ENCODE results near the gene TINAGL1. TPM values are rescaled to one million over a fixed set of nuclear protein-coding genes. Genes with fewer than 3 reads are reported as not detected.
A peak's percentile ranks its signal among the peaks of the same experiment; 100 is the strongest.

The TINAGL1 gene
- total and polyA plus RNA-seq, 7 experiments from 2014 or later, result not detected

DNA sequence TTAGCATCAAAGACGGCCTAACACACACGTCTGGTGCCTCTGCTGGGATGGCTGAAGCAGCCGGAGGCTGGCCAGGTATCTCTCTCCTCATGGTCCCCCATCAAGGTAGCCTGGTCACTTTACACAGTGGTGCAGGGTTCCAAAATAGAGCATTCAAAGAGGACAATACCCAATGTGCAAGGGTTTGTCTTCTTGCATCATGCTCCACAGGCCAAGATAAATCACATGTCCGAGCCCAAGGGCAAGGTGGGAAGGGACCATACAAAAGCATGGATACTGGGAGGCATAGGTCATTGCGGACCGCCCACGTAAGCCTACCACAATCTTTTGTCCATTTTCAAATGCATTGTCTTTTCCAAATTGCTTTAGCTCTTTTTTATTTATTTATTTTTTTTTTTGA is 23.8 kb upstream of the TINAGL1 start:
- Mint-ChIP-seq H3K9me3 (no peaks in the 10 kb centered on the region), H3K4me3 (no peak overlapping the region), H3K27me3 (peaks cover 13 to 36% (median 17%) of the 10 kb centered on the region in 5 donors), H3K36me3 (no peaks in the 10 kb centered on the region), H3K4me1 (peaks cover 0 to 13% (median 9%) of the 10 kb centered on the region in 7 donors), H3K27ac (peak overlapping the region in 1 of 9 donors; percentile 23)
- no peak overlapping the region for H3K27ac ChIP-seq (ENCODE audit: low read depth, low read length)
- no peak for DNase-seq
- H3K9me3 ChIP-seq (ENCODE audit: control insufficient read depth in 2 of 3, low read length in 3 of 3), result no peaks in the 10 kb centered on the region
- no peaks in the 10 kb centered on the region for H3K36me3 ChIP-seq (ENCODE audit: control insufficient read depth in 2 of 3, insufficient read depth in 3 of 3, low read length in 3 of 3)
- no peaks in the 10 kb centered on the region for H3K27me3 ChIP-seq (ENCODE audit: control insufficient read depth in 2 of 2, insufficient read depth in 2 of 2, low read length in 2 of 2)
- H3K4me3 ChIP-seq (ENCODE audit: low read length), result no peak overlapping the region
- intact Hi-C loops (cut with micrococcal nuclease), result no loop called here
- ChIA-PET CTCF (no interaction called here), POLR2A (no interaction called here)
- no peak for ATAC-seq
- peaks cover 5 to 7% of the 10 kb centered on the region in 2 donors for H3K4me1 ChIP-seq (ENCODE audit: control insufficient read depth in 2 of 2, insufficient read depth in 2 of 2, low read length in 2 of 2)

DNA sequence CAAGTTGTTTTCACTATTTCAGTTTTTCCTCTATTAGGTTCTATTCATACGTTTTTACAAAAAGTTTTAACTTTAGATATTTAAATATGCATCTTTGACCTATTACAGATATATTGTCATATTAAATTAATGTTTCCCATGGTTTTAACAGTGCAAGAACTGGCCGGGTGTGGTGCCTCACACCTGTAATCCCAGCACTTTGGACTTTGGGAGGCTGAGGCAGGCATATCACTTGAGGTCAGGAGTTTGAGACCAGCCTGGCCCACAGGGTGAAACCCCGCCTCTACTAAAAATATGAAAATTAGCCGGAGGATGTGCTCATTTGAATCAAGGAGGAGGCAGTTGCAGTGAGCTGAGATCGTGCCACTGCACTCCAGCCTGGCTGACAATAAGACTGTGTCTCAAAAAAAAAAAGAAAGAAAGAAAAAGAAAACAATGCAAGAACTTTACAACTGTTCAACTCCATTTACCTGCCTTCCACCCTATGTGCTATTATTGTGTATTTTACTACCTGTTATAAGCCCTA is 19.8 kb upstream of the TINAGL1 start:
- Histone ChIP-seq H3K27me3 (ENCODE audit: control insufficient read depth in 2 of 2, insufficient read depth in 2 of 2, low read length in 2 of 2) (no peaks in the 10 kb centered on the region), H3K27ac (ENCODE audit: low read depth, low read length) (no peak overlapping the region), H3K36me3 (ENCODE audit: control insufficient read depth in 2 of 3, insufficient read depth in 3 of 3, low read length in 3 of 3) (no peaks in the 10 kb centered on the region), H3K9me3 (ENCODE audit: control insufficient read depth in 2 of 3, low read length in 3 of 3) (no peaks in the 10 kb centered on the region), H3K4me1 (ENCODE audit: control insufficient read depth in 2 of 2, insufficient read depth in 2 of 2, low read length in 2 of 2) (no peaks in the 10 kb centered on the region), H3K4me3 (ENCODE audit: low read length) (no peak overlapping the region)
- ATAC-seq, result no peak
- intact Hi-C loops (cut with micrococcal nuclease), result no loop called here
- Mint-ChIP-seq H3K4me3 (no peak overlapping the region), H3K27me3 (peaks cover 30 to 42% (median 36%) of the 10 kb centered on the region in 5 donors), H3K27ac (no peak overlapping the region), H3K4me1 (no peaks in the 10 kb centered on the region), H3K9me3 (peaks cover 0 to 19% (median 7%) of the 10 kb centered on the region in 11 donors), H3K36me3 (peaks cover 0 to 9% (median 6%) of the 10 kb centered on the region in 5 donors)
- POLR2A ChIA-PET, result no interaction called here
- no peak for DNase-seq
- CTCF ChIA-PET, result no interaction called here

DNA sequence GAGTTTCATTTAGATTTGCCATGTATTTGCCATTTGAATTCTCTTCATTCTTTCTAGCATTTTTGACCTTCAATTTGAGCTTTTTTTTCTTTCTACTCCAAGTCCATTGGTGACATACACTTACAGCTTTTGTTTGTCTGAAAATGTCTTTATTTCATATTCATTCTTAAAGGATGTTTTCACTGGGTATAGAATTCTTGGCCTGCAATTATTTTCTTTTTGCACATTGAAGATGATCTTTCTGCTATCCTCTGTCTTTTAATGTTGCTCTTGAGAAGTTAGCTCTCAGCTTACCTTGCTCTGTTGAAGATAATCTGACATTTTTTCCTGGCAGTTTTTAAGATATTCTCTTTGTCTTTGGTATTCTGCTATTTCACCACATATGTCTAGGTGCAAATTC is 16.6 kb upstream of the TINAGL1 start:
- no peaks in the 10 kb centered on the region for H3K4me1 ChIP-seq (ENCODE audit: control insufficient read depth in 2 of 2, insufficient read depth in 2 of 2, low read length in 2 of 2)
- peaks cover 27 to 54% (median 43%) of the 10 kb centered on the region in 5 donors for H3K27me3 Mint-ChIP-seq
- peaks cover 0 to 9% (median 6%) of the 10 kb centered on the region in 5 donors for H3K36me3 Mint-ChIP-seq
- DNase-seq (no peak), ATAC-seq (no peak)
- H3K27ac ChIP-seq (ENCODE audit: low read depth, low read length), result no peak overlapping the region
- no peaks in the 10 kb centered on the region for H3K36me3 ChIP-seq (ENCODE audit: control insufficient read depth in 2 of 3, insufficient read depth in 3 of 3, low read length in 3 of 3)
- H3K27ac Mint-ChIP-seq, result no peak overlapping the region
- H3K4me3 ChIP-seq (ENCODE audit: low read length), result no peak overlapping the region
- ChIA-PET CTCF (no interaction called here), POLR2A (no interaction called here)
- no peaks in the 10 kb centered on the region for H3K9me3 ChIP-seq (ENCODE audit: control insufficient read depth in 2 of 3, low read length in 3 of 3)
- H3K4me1 Mint-ChIP-seq, result no peaks in the 10 kb centered on the region
- intact Hi-C loops (cut with micrococcal nuclease), result loop anchor here in 1 of 2 donors (10.0 kb wide), 1 partner anchor 855 kb away; no protein-coding TSS in a partner anchor
- H3K4me3 Mint-ChIP-seq, result no peak overlapping the region
- H3K27me3 ChIP-seq (ENCODE audit: control insufficient read depth in 2 of 2, insufficient read depth in 2 of 2, low read length in 2 of 2), result no peaks in the 10 kb centered on the region
- H3K9me3 Mint-ChIP-seq, result peaks cover 0 to 20% (median 7%) of the 10 kb centered on the region in 11 donors

DNA sequence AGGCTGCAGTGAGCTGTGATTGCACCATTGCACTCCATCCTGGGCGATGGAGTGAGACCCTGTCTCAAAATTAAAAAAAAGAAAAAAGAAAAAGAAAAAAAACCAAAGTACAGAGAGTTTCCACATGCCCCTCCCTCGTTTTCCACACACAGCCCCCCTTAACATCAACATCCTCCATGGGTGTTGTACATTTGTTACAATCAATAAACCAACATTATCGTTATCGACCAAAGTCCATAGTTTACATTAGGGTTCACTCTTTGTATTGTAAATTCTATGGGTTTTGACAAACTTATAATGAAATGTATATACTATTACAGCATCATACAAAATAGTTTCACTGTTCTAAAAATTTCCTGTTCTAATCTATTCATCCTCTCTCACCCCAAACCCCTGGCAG is 15.9 kb upstream of the TINAGL1 start:
- H3K36me3 ChIP-seq (ENCODE audit: control insufficient read depth in 2 of 3, insufficient read depth in 3 of 3, low read length in 3 of 3), result no peaks in the 10 kb centered on the region
- DNase-seq (no peak), ATAC-seq (no peak)
- Mint-ChIP-seq H3K9me3 (peaks cover 0 to 20% (median 7%) of the 10 kb centered on the region in 11 donors), H3K4me1 (no peaks in the 10 kb centered on the region), H3K36me3 (peaks cover 0 to 9% (median 6%) of the 10 kb centered on the region in 5 donors), H3K27ac (no peak overlapping the region), H3K27me3 (peaks cover 24 to 54% (median 40%) of the 10 kb centered on the region in 5 donors), H3K4me3 (no peak overlapping the region)
- H3K4me3 ChIP-seq (ENCODE audit: low read length), result no peak overlapping the region
- no peaks in the 10 kb centered on the region for H3K9me3 ChIP-seq (ENCODE audit: control insufficient read depth in 2 of 3, low read length in 3 of 3)
- intact Hi-C loops (cut with micrococcal nuclease), result loop anchor here in 1 of 2 donors (10.0 kb wide), 1 partner anchor 854 kb away; no protein-coding TSS in a partner anchor
- no peaks in the 10 kb centered on the region for H3K4me1 ChIP-seq (ENCODE audit: control insufficient read depth in 2 of 2, insufficient read depth in 2 of 2, low read length in 2 of 2)
- no peak overlapping the region for H3K27ac ChIP-seq (ENCODE audit: low read depth, low read length)
- POLR2A ChIA-PET, result no interaction called here
- H3K27me3 ChIP-seq (ENCODE audit: control insufficient read depth in 2 of 2, insufficient read depth in 2 of 2, low read length in 2 of 2), result no peaks in the 10 kb centered on the region
- CTCF ChIA-PET, result no interaction called here

DNA sequence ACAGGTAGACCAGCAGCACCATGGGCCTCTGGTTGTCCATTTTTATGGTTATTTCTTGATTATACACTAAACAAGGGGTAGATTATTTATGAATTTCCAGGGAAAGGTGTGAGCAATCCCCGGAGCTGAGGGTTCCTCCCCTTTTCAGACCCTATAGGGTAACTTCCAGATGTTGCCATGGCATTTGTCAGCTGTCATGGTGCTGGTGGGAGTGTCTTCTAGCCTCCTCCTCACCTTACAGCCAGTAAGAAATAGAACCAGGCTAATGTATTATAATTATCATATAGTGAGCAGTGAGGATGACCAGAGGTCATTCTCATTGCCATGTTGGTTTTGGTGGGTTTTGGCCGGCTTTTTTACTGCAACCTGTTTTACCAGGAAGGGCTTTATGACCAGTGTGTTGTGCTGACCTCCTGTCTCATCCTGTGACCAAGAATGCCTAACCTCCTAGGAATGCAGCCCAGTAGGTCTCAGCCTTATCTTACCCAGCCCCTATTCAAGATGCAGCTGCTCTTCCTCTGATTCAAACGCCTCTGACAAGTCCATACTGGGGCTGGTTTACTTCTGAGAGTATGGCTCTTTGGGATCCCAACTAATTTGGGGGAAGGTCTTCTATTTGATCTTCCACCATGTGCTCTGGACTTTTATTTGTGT is 13.5 kb upstream of the TINAGL1 start:
- Histone ChIP-seq H3K4me3 (ENCODE audit: low read length) (no peak overlapping the region), H3K27me3 (ENCODE audit: control insufficient read depth in 2 of 2, insufficient read depth in 2 of 2, low read length in 2 of 2) (no peaks in the 10 kb centered on the region), H3K4me1 (ENCODE audit: control insufficient read depth in 2 of 2, insufficient read depth in 2 of 2, low read length in 2 of 2) (no peaks in the 10 kb centered on the region), H3K9me3 (ENCODE audit: control insufficient read depth in 2 of 3, low read length in 3 of 3) (no peaks in the 10 kb centered on the region), H3K27ac (ENCODE audit: low read depth, low read length) (no peak overlapping the region), H3K36me3 (ENCODE audit: control insufficient read depth in 2 of 3, insufficient read depth in 3 of 3, low read length in 3 of 3) (no peaks in the 10 kb centered on the region)
- Mint-ChIP-seq H3K9me3 (peaks cover 0 to 20% (median 7%) of the 10 kb centered on the region in 11 donors), H3K27ac (no peak overlapping the region), H3K4me3 (no peak overlapping the region), H3K27me3 (peaks cover 17 to 43% (median 32%) of the 10 kb centered on the region in 5 donors), H3K36me3 (peaks cover 0 to 9% (median 6%) of the 10 kb centered on the region in 5 donors), H3K4me1 (no peaks in the 10 kb centered on the region)
- no peak for ATAC-seq
- ChIA-PET CTCF (interaction anchor here (0.6 to 0.7 kb wide), 3 partner anchors 14 to 1042 kb away, joined by 3 to 7 read pairs (median 4); no protein-coding TSS in a partner anchor), POLR2A (no interaction called here)
- no peak for DNase-seq
- intact Hi-C loops (cut with micrococcal nuclease), result loop anchor here in 1 of 2 donors (10.0 kb wide), 1 partner anchor 852 kb away; no protein-coding TSS in a partner anchor

GRCh38 chr1:31564606-31564989 is 11.7 kb upstream of the TINAGL1 start:
- no peaks in the 10 kb centered on the region for H3K36me3 ChIP-seq (ENCODE audit: control insufficient read depth in 2 of 3, insufficient read depth in 3 of 3, low read length in 3 of 3)
- no peaks in the 10 kb centered on the region for H3K4me1 ChIP-seq (ENCODE audit: control insufficient read depth in 2 of 2, insufficient read depth in 2 of 2, low read length in 2 of 2)
- CTCF ChIA-PET, result interaction anchor here (2.6 kb wide), 1 partner anchor 225 kb away, joined by 12 read pairs; no protein-coding TSS in a partner anchor
- no peaks in the 10 kb centered on the region for H3K27me3 ChIP-seq (ENCODE audit: control insufficient read depth in 2 of 2, insufficient read depth in 2 of 2, low read length in 2 of 2)
- no peak overlapping the region for H3K4me3 ChIP-seq (ENCODE audit: low read length)
- H3K27me3 Mint-ChIP-seq, result peaks cover 17 to 38% (median 23%) of the 10 kb centered on the region in 5 donors
- H3K9me3 ChIP-seq (ENCODE audit: control insufficient read depth in 2 of 3, low read length in 3 of 3), result no peaks in the 10 kb centered on the region
- no peak overlapping the region for H3K27ac Mint-ChIP-seq
- no peaks in the 10 kb centered on the region for H3K4me1 Mint-ChIP-seq
- H3K36me3 Mint-ChIP-seq, result peaks cover 0 to 6% (median 5%) of the 10 kb centered on the region in 5 donors
- H3K9me3 Mint-ChIP-seq, result peaks cover 0 to 17% (median 5%) of the 10 kb centered on the region in 11 donors
- no peak overlapping the region for H3K27ac ChIP-seq (ENCODE audit: low read depth, low read length)
- H3K4me3 Mint-ChIP-seq, result no peak overlapping the region
- no peak for ATAC-seq
- DNase-seq, result peak in 1 of 9 donors; percentile 13
- intact Hi-C loops (cut with micrococcal nuclease), result loop anchor here (1.0 to 10.0 kb wide), 4 partner anchors 30 to 850 kb away; no protein-coding TSS in a partner anchor
- POLR2A ChIA-PET, result no interaction called here
